ENCODE data around the gene TEX35.

Gene TEX35

DNA sequence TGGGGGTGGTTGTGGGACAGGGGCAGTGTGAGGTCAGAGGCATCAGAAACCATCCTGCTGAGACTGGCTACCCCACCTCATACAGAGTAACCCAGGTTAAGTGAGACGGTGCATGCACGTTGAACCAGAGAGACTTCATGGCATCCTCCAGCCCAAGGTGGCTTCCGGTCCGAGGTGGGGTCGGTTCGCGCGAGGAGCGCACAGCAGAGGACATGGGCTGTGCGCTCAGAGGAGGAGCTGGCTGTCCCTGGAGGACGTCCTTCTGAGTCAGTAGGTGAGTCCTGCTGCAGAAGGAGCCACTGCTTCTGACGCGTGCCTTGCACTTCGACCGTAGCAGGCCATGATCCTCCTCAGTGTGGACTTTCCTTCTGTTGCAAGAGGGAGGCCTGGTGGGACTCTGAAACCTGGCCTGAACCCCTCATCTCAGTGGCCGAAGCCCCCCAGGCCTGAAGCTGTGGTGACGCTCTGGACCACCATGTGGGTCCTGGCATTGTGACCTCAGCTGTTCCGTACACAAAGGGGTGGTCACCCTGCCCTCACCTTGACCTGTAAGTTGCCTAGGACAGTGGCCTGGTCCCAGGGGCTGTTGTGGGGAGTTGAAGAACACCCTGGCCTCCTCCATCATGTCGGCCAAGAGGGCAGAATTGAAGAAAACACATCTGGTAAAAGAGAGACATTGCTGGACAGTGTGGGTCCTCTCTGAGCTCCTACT is at the start of gene TEX35:
Gene TEX35, plus strand, starts transcription at position 544 of the 712 bp plus-strand sequence. Its CDS starts 80 bp downstream, at position 624.
- DNase-seq = no peak

DNA sequence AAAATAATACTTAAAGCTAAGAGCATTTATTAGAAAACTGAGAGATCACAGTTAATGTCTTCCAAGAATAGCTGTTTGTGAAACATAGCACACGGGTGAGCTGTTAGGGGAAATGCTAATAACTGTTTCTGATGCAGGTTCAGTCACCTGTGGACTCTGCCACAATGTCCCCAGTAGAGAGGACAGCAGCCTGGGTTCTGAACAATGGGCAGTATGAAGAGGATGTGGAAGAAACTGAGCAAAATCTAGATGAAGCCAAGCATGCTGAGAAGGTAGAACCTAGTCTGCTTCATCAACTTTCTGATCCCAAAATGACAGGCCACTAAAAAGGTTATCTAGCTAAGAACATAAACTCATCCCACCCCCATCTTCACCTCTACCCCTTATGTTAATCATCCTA is 48.8 kb upstream of the TEX35 start:
- DNase-seq = no peak

DNA sequence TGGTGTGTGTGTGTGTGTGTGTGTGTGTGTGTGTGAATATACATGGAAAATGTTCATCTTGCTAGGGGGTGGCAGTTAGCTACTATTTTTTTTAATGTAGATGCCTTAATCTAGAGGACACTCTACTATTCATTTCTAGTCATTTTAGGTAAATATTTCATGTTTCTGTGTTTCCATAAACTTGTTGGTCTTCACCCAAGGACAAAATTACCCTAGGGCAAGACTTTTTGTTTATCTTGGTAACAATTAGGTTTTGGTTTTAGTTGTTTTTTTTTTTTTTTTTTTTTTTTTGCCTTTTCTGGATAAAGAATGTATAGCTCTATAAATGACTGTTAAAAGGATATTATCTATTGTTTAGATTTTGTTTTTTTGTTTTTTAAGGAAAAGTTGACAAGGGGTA is 48.3 kb upstream of the TEX35 start:
- DNase-seq = no peak

DNA sequence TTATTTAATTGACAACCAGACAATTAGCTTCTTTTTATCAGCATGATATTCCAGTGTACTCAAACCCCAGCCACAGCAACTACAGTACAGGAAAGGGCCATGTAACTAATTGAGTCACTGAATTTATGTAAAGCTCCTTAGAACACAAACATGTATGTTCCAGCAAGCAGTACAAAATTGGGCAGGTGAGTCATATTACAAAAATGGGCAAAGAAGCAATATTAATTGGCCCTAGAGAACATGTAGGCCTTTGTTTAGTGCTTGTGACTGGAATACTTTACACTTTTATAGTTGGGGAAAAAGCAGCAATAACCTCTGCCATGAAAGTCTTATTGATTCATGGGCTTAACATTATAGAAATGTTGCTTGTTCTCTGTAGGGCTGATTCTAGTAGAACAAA is 47.9 kb upstream of the TEX35 start:
- DNase-seq = peak; percentile 78

DNA sequence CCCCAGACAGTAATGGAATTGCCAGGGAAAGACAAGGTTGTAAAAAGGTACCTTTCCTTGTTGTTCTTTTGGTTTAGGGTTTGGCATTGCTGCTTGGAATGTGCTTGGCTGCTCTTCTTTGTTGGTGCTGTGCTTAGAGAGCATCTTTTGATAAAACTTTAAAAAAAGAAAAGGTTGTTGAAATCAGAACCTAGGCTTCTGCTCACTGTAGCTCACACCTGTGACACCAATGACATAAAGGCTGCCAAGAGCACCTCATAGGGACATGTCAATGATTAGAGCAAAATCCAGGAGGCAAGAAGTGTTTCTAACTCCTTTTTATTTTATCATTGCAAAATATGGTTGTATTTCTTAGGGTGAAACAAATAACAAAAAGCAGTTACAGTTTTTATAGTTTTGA is 45.1 kb upstream of the TEX35 start:
- DNase-seq = no peak

DNA sequence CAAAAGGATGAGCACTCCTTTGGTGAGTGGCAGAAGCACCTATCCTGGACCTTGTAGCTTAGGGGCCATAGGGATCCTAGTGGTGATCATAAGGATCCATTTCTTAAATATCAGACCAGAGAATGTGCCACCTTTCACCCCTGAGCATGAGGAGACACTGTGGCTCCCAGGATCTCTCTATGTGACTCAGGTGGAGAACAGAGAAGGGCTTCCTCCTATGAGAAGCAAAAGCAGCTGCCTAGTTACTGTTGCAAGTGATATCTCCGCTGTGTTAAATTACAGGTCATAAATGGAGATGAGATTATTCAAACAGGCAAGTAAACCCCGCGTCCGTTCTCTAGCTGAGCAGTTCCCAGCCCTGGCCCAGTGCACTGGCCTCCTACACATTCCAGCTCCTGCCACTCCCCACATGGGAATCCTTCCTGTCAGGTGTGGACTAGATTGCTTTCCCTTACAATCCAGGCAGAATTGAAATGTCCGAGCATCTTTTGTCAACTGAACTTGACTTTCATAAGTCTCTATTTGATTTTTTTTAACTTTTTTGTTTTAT is 42.4 kb upstream of the TEX35 start:
- DNase-seq = no peak

DNA sequence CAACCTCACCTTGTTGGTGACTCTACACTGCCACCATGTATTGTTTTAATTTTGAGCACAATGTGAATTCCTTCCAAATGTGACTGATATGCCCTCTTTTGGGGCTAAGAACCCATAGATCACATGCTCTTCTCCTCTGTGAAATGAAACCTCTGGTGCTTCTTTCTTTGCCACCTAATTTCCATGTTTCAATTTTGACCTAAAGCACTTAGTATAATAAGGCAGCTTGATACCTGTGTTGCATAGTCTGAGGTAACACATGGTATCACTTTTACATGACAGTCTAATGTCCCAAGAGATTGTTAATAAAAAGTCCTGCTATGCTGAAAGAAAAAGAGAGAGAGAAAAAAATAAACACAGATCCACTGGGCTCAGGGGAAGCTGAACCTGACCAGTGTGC is 40.4 kb upstream of the TEX35 start:
- DNase-seq = no peak

DNA sequence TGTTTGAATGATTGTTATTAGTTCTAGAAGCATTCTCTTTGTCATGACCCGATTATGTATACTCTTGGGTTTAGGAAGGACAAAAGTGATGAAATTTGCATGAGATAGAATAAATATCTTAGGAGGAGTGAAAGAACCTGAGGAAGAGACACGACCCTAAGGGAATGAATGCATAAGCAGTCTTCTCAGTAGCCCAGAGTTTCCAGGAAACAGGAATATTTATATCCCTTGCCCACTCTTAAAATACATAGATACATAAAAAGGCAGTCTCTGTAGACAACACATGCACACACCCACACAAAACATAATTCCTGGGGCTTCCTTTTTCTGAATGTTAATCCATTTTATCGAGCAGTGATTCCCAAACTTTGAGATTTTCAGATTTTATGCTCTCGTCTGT is 35.5 kb upstream of the TEX35 start:
- DNase-seq = no peak

DNA sequence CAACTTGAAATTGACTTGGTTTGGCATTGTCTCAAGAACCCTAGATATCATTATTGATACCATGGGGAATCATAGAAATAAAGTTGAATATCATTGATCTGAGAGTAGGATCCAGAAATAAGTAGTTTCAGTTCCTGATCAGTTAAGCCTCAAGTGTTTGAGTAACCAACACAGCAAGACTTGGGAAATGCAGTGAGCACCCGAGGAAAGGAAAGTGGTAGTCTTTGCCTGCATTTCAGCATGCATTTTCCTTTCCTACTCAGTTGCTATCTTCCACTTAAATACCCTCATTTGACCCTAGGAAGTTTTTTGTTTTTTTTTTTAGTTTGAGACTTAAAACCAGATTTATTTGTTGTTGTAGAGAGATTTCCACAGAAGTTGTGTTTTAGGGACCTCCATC is 35.1 kb upstream of the TEX35 start:
- no peak for DNase-seq

DNA sequence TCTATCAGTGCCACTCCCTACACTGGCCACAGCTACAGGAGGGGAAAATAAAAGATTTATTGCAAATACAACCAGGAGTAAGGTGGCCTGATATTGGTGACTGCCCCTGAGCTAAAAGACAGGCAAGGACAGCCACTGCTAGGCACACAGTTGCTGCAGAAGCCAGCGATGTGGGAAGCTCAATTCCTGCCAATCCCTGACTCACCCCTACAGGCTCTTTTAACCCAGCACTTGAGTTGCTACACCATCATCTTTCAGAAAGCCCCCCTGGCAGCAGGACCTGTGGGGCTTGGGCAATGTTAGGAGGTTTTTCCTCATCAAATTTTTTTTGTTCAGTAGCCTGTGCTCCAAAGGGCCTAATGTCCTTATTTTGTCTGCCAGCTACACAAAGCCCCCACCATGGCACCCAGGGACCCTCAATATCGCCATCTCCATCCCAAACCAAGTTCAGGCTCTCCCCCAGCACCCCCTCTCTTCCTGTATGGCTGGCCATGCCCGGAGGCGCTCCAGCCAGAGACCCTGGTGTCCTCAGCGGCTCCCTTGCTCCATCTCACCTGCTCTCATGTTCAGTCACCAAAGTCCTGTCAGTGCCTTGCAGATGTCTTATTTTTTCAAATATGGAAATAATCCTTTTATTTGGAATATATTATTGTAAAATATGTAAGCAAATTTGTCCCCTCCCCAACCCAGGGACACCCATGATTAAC is 29.5 kb upstream of the TEX35 start:
- DNase-seq = no peak

DNA sequence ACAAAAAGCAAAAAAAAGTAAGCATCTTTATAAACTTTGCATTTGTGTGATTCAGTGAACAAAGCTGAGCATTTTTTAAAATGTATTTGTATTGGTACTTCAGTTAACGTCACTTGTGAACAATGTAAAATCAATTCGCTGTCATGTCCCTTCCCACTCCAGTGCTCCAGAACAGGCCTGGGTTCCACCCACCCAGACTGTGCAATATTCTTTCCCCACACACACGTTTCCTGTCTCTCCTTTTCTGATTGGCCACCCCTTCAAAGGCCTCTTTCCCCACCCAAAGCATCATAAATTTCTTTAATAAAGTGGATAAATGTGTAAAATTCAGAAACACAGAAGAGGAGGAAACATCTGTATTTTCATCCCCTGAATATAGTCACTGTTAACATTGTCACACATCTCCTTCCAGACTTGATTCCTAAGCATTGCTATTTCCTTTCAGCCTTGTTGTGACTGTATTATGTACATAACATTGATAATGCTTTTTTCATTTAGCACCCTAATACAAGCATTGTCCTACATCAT is 28.1 kb upstream of the TEX35 start:
- DNase-seq = no peak

DNA sequence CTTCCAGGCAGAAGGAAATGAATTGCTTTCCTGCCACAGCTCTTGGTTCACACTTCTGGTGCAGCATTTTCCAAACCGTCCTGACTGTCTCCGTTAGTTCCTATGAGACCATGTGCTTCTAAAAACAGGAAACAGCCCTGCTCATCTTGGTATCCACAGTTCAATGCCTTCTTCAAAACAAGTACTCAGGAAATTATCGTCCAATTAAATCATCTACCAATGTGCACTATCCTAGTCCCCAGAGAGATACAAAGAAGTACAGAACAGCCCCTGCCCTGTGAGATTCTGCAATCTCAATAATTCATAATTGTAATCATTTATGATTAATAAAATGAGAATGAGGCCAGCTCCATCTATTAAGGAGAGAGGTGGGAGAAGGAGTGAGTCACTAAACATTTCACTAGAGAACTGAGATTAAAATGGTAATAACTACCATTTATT is 27.3 kb upstream of the TEX35 start:
- DNase-seq = no peak

DNA sequence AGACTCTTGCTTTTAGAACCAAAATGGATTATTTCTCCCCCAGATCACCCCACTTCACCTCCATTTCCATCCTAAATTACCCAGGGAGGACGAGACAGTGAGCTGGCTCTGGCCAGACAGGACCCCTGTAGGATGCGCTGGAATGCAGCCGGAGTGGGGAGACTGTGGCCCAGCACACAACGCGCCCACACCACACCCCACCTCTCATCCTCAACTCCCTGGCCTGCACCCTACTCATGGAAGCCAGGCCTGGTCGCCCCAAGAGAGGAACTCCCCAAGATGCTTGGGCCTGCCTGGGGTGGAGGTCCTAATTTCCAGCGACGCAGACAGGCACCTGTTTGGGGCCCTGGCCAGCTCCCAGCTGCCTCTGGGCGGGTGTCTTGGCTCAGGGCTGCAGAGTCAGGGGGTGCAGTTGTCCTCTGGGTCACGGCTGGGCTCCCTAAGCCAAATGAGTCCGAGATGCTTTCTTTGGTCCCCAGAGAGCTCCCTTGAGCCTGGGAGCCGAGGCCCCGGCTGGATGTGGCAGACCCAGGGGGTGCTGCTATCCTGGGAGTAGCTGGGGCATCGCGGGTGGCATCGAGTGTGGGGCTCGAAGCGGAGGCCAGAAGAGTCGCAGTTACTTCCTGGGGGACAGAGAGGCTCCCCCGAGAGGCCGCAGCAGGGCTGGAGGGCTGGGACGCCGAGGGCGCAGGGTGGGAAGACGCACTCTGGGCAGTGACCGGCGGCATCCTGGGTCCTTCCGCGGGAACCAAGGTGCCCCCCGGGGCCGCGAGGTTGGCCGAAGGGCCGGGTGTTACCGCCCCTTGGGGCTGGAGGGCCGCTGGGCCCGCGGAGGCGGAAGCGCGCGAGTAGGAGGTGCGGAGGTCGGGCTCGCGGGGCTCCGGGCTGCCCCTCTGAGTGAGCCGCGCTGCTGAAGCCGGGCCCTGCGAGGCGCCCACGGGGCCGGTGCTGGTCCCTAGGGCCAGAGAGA is 26.5 kb upstream of the TEX35 start:
- DNase-seq = no peak

DNA sequence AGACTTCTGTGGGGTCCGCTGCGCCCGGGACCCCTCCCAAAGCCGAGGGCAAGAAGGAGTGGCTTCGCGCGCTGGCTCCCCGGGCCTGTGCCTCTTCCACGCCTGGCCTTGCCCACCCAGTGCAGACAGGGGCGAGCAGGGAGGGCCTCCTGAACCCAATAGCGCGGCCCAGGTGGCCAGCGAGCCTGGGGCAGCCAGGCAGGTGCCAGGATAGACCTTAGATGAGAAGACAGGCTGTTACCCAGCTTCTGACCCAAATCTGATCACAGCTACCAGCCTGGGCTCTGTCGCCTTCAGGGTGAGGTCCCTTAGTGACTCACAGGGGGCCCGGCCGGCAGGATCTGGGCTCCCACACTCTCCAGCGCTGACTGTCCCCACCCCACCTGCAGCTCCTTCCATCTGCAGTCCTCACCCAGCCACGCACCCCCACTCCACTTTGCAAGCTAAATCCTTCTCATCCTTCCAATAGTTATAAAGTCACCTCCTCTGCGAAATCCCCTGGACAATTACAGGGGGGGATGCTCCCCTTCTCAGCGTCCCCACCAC is 25.8 kb upstream of the TEX35 start:
- no peak for DNase-seq

DNA sequence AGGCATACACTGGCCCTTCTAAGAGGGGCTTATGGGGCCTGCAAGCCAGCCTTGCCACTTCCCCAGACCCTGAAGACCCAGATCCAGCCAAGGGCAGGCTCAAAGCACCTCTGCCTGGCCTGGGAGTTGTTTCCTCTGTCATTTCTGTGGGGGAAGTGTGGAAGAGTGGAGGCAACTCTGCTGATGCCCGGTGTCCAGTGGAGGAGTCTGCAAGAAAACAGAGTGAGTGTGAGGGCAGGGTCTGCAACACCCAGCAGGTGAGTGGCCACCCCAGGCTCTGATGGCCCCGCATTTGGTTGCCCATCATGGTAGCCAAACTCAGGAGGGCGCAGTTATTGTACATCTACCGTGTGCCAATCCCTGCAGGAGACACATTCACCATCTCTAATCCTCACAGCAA is 24.5 kb upstream of the TEX35 start:
- no peak for DNase-seq

DNA sequence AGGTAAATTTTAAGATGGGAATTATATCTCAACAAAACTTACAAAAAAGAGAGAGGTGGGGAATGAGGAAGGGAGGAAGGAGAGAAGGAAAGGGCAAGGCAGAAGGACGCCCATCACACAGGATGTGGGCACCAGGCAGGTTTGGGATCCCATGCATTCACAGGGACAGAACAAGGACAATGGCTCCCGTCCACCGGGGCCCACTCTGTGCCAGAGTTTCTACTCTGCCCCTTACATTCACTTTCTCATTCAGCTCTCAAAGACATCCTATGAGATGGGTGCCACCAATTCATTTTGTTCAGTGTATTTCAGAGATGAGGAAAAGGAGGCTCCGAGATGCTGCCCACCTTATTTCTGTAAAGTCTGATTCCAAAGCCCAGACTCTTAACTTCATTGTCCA is 23.5 kb upstream of the TEX35 start:
- DNase-seq = no peak

DNA sequence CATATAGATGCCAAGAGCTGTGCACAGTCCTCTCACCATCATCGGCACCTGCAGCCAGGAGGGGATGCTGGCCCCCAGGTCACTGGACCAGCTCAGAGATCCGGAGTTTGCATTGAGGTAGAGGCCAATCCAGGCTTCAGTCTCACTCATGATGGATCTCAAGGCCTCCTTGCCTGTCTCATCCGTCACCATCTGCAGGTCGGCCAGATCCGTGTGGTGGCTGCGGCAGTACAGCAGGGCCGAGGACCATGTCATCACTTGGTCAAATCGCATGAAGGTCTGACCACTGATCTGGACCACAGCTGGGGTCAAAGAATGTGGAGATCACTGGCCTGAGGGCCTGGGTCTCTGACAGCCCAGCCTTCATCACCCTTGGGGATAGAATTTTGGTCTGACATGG is 22.8 kb upstream of the TEX35 start:
- no peak for DNase-seq

DNA sequence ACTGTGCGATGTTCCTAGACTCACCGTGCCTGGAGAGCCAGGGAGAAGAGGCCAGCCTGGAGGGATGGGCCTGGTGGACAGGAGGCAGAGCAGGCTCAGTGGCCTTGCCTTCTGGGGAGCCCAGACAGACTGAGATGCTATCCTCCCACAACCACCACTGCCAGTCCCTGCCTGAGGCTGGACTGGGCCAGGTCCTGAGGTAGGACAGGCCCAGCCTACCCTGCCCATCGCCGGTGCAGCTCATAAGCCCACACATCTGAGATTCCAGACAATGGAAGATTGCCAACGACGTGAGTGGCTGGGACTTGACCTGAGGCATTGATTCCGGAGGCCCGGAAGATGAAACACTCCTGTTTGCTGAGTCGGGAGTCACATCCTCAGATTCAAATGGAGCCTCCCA is 21.9 kb upstream of the TEX35 start:
- DNase-seq = no peak

DNA sequence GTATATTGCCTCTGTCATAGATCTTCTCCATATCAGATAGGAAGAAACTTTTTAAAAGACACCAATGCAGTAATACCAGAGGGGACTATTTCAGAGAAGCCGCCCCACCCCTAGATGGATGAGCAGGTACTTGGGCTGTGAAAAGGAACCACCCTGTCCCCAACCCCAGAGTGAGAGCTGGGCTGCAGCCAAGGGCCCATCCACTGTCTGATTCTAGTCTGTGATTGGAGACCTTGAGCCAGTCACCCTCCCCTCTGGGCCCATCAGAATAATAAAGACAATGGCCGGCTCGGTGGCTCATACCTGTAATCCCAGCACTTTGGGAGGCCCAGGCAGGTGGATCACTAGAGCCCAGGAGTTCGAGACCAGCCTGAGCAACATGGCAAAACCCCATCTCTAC is 21.2 kb upstream of the TEX35 start:
- DNase-seq = no peak

DNA sequence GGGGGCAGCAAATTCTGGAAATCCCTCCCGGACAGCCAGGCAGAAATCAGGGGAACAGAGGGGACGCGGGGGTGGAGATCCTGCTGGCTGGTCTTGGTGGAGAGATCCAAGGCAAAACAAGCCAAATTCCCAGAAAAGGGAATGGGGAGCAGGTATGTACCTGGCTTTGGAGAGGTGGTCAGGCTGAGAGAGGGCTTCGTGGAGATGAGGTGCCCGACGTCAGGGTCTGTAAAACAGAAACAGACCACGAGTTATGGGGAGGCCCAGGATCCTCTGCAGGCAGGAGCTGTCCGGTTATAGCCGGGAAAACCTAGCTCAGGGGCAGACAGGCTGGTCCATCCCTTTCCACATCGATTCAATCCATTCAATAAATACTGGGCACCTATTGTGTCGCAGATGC is 20.6 kb upstream of the TEX35 start:
- DNase-seq = no peak

DNA sequence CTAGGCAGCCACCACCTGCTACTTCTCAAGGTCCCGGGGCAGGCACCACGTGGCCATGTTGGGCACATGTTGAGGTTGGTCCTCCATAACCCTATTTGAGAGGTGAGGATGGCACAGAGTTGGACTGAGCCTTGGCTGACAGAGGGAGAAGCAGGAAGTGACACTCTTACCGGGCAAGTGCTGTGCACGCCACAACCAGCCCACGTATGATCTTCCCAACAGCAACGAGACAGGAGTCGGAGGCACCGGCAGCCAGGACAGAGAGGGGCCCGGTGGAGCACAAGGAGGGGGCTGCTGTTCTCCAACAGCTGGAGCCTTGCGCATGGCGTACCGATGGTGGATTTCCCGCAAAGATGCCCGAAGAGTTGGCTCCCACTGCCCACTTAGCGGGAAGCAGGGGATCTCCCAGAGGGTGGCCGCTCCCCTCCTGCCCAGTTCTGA is 19.6 kb upstream of the TEX35 start:
- no peak for DNase-seq

DNA sequence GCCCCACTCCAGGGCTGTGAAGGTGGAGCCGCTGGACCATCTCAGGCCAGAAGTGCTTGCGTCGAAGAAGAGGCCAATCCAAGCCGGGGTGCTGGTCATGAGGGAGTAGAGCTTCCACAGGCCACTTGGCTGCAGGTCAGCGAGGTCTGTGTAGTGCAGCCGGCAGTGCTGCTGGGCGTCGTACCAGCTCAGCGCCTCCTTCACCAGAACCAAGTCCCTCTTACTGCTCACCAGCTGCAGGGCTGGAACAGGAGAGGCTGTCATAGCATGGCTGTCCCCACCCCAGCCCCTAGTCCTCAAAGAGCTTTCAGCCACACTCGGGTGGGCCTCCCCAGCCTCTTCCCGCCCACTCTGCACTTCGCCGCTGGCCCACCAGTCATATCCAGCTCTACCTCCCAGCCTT is 18.3 kb upstream of the TEX35 start:
- DNase-seq = no peak

DNA sequence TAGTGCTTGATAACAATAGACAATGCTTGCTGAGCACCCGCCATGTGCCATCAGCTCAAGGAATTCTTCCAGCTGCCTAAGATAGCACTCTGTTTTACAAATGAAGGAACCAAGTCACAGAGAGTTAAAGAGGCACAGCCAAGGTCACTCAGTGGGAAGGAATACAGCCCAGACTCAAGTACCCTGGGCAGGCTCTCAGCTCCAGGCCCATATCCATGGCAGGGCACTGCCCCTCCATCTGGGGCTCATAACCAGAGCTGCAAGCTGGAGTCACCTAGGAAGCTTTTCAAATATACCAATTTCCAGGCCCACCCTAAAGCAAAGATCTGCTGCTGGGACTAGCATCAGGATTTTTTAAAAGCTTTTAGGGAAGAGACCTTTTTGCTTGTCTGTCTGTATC is 17.8 kb upstream of the TEX35 start:
- DNase-seq = no peak
